K562 (cell line): ENCODE results near the gene RMP24.

Experiments used
- ATAC-seq: fragments of 200-7000 bp; cut with Tn5 transposase; 3 replicates; pipeline ENCODE4 v1.9.1; 2020; ENCODE audit warnings: moderate library complexity
- BruUV-seq: library from RNA; stranded (reverse); fragments of 400-500 nt; replicated peaks from 2 replicates; lab custom pipeline; 2021; lab: Mats Ljungman, UMichigan
- CTCF ChIA-PET: fragments of 300-600 bp; formaldehyde crosslinking; extraction: SDS; loops from one replicate; lab custom pipeline; 2021; ENCODE audit warnings: low intra/inter-chr PET ratio; lab: Yijun Ruan, JAX
- POLR2A ChIA-PET: fragments of 300-600, 350-650 bp; sonication (Branson Sonifier 250); formaldehyde crosslinking; extraction: SDS; loops from one replicate; lab custom pipeline; 2021; ENCODE audit warnings: antibody characterized with exemption, inconsistent platforms; lab: Yijun Ruan, JAX
- DNase-seq, 4 experiments: peaks; one replicate each; pipeline versions ENCODE4 v3.0.0 to v3.0.0-alpha.2; 2011 to 2018; ENCODE audit warnings: low spot score in 3 of 4, mixed read lengths in 3 of 4; ENCODE audit errors: extremely low read depth in 1 of 4
- FAIRE-seq: peaks from 2 replicates; lab custom pipeline; 2011; peaks lifted over from hg19 to GRCh38; lab: Jason Lieb, UNC
- H2AFZ ChIP-seq: 2 replicates; pipeline ENCODE4 v1.6.0; 2011; ENCODE audit warnings: low read depth, low read length, control low read depth, inconsistent platforms
- H3K27ac ChIP-seq: fragments of 200-600 bp; 3 replicates; pipeline ENCODE4 v1.8.0; 2011; ENCODE audit warnings: low read depth, mild to moderate bottlenecking, control low read depth, inconsistent platforms, low read length, moderate library complexity, mixed read lengths; ENCODE audit errors: extremely low read depth
- H3K27me3 ChIP-seq, 2 experiments: fragments of 300-600 bp in 1 of 2; 2 replicates in 1 of 2; 3 replicates in 1 of 2; pipeline versions ENCODE4 v1.6.0 to v1.8.0; 2011; ENCODE audit warnings: inconsistent platforms in 2 of 2, low read length in 2 of 2, mild to moderate bottlenecking in 1 of 2, mixed read lengths in 1 of 2, moderate library complexity in 1 of 2; ENCODE audit not compliant: control insufficient read depth in 2 of 2, insufficient read depth in 2 of 2
- H3K36me3 ChIP-seq: fragments of 300-600 bp; 3 replicates; pipeline ENCODE4 v1.8.0; 2011; ENCODE audit warnings: mild to moderate bottlenecking, low read length, inconsistent platforms; ENCODE audit not compliant: control insufficient read depth, insufficient read depth
- H3K4me1 ChIP-seq, 2 experiments: fragments of 200-600 bp in 1 of 2; replicated peaks in 1 of 2; 2 replicates in 1 of 2; 3 replicates in 1 of 2; pipeline versions ENCODE4 v1.5.1 to v1.8.0; 2011; ENCODE audit warnings: inconsistent platforms in 2 of 2, low read length in 2 of 2, mild to moderate bottlenecking in 1 of 2, mixed read lengths in 1 of 2, moderate library complexity in 1 of 2; ENCODE audit not compliant: control insufficient read depth in 2 of 2, insufficient read depth in 2 of 2
- H3K4me2 ChIP-seq: 2 replicates; pipeline ENCODE4 v1.6.1; 2011; ENCODE audit warnings: low read length, control low read depth, inconsistent platforms, mixed read lengths; ENCODE audit not compliant: insufficient read depth
- H3K4me3 ChIP-seq: fragments of 200-600 bp; sonication (generic), shearing (Covaris generic); 2 replicates; pipeline ENCODE4 v1.5.1; 2016; ENCODE audit warnings: control low read depth, inconsistent platforms
- H3K79me2 ChIP-seq: fragments of 200-600 bp; 3 replicates; pipeline ENCODE4 v1.8.0; 2011; ENCODE audit warnings: low read length, inconsistent platforms; ENCODE audit not compliant: control insufficient read depth, insufficient read depth
- H3K9ac ChIP-seq, 2 experiments: 2 replicates each; pipeline versions ENCODE4 v1.6.0 to v1.6.1; 2011; ENCODE audit warnings: low read depth in 2 of 2, low read length in 2 of 2, control low read depth in 1 of 2, inconsistent platforms in 1 of 2, mild to moderate bottlenecking in 1 of 2, mixed read lengths in 1 of 2; ENCODE audit not compliant: insufficient read depth in 1 of 2
- H3K9me1 ChIP-seq: one replicate; pipeline ENCODE4 v1.6.0; 2011; ENCODE audit warnings: inconsistent platforms, mild to moderate bottlenecking, low read length, moderate library complexity; ENCODE audit not compliant: control insufficient read depth, insufficient read depth
- H3K9me3 ChIP-seq: replicated peaks from 2 replicates; pipeline ENCODE4 v1.5.1; 2011; ENCODE audit warnings: low read depth, low read length, inconsistent platforms; ENCODE audit not compliant: control insufficient read depth, insufficient read depth
- H4K20me1 ChIP-seq: replicated peaks from 2 replicates; pipeline ENCODE4 v1.6.1; 2011; ENCODE audit warnings: low read length, inconsistent platforms, mixed read lengths; ENCODE audit not compliant: control insufficient read depth, insufficient read depth
- FOSL1 ChIP-seq: fragments of 200-800 bp; sonication (Bioruptor generic); conservative IDR thresholded peaks from 2 replicates; pipeline ENCODE4 v1.6.1; 2016; ENCODE audit warnings: missing genetic modification characterization, missing compliant biosample characterization
- FOXK2 ChIP-seq, 2 experiments: fragments of 450-650 bp; IDR thresholded peaks in 1 of 2; conservative IDR thresholded peaks in 1 of 2; 2 replicates each; pipeline ENCODE4 v1.6.1; 2016; ENCODE audit warnings: low read depth in 2 of 2, mild to moderate bottlenecking in 1 of 2
- HNRNPLL ChIP-seq: fragments of 200-400 bp; formaldehyde crosslinking; IDR thresholded peaks from 2 replicates; pipeline ENCODE4 v1.6.1; 2017; ENCODE audit warnings: low read length, low read depth, mild to moderate bottlenecking; ENCODE audit not compliant: poor library complexity, severe bottlenecking
- LCOR ChIP-seq: sonication (generic); formaldehyde crosslinking; IDR thresholded peaks from 2 replicates; pipeline ENCODE4 v1.8.0; 2022; ENCODE audit warnings: mild to moderate bottlenecking, missing genetic modification reagents
- RAD21 ChIP-seq, 2 experiments: fragments of 250-450 bp in 1 of 2; fragments of 450-650 bp in 1 of 2; sonication (Bioruptor Pico) in 1 of 2; formaldehyde crosslinking in 1 of 2; IDR thresholded peaks in 1 of 2; conservative IDR thresholded peaks in 1 of 2; 2 replicates each; pipeline versions ENCODE4 v1.4.0 to v1.8.0; 2020 to 2022; ENCODE audit warnings: mild to moderate bottlenecking in 2 of 2, moderate library complexity in 1 of 2
- RHOXF2B ChIP-seq: fragments of 250-450 bp; sonication (Bioruptor Pico); conservative IDR thresholded peaks from 2 replicates; pipeline ENCODE4 v1.5.1; 2021
- WHSC1 ChIP-seq: IDR thresholded peaks from one replicate; pipeline ENCODE4 v1.6.1; 2012; ENCODE audit warnings: low read length, control low read depth, inconsistent platforms
- ZFX ChIP-seq: sonication (generic); formaldehyde crosslinking; IDR thresholded peaks from 2 replicates; pipeline ENCODE4 v1.8.0; 2022; ENCODE audit warnings: mild to moderate bottlenecking, missing genetic modification reagents, moderate library complexity
- ZNF644 ChIP-seq: fragments of 200-800 bp; sonication (Bioruptor generic); IDR thresholded peaks from 2 replicates; pipeline ENCODE4 v1.6.1; 2016; ENCODE audit warnings: low read depth, missing genetic modification characterization, missing compliant biosample characterization
- ZNF668 ChIP-seq: fragments of 250-450 bp; sonication (Bioruptor Pico); IDR thresholded peaks from 2 replicates; pipeline ENCODE4 v1.8.0; 2022; ENCODE audit warnings: mild to moderate bottlenecking, inconsistent platforms
- WGBS: fragments of 100-300 bp; shearing (Covaris generic); methylation state at CpG from one replicate; pipeline ENCODE4 v1.1.6; 2016; ENCODE audit warnings: low coverage, mixed read lengths; ENCODE audit not compliant: insufficient coverage; ENCODE audit errors: missing lambda C conversion rate; 5-methylcytosine and 5-hydroxymethylcytosine counted together
- in situ Hi-C: fragments of 300-500 bp; cut with MboI; formaldehyde crosslinking; loops from 4 replicates; pipeline ENCODE4 v1.15.0; 2018; ENCODE audit warnings: inconsistent platforms, mixed read lengths
- intact Hi-C: fragments of 100-400 bp; cut with micrococcal nuclease; formaldehyde crosslinking; loops from 2 replicates; pipeline ENCODE4 v1.14.2; 2022
- TF ChIP-seq, protein P1 (sequence below): fragments of 250-450 bp; sonication (Bioruptor Pico); IDR thresholded peaks from 2 replicates; pipeline ENCODE4 v1.5.0; 2021; ENCODE audit warnings: mild to moderate bottlenecking, moderate library complexity
- TF ChIP-seq, protein P2 (sequence below): conservative IDR thresholded peaks from 2 replicates; pipeline ENCODE4 v1.6.1; 2011; ENCODE audit warnings: low read depth, mild to moderate bottlenecking, low read length; ENCODE audit not compliant: control insufficient read depth
- TF ChIP-seq, protein P3 (sequence below): fragments of 450-650 bp; IDR thresholded peaks from 2 replicates; pipeline ENCODE4 v1.6.1; 2014; ENCODE audit warnings: low read depth, mild to moderate bottlenecking, moderate library complexity, borderline replicate concordance

Gene RMP24

DNA sequence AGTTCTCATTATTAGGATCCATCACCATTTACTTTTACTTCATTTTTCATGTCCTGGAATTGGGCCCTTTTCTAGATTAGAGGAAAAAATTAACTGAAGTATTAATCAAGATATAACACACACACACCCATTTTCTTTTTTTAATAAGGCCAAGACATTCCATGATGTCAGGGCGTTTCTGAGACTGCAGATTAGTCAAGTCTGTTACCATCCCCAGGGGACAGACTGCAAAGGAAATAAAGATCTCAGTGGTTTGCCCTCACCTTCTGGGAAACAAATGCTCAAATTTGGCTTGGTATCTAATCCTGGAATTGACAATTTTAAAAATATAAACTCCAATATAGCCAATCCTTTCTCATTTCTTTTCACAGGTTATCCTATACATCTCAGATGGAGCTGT lies 27.4 kb downstream of the RMP24 start:
- Histone ChIP-seq H3K27ac (no peak overlapping the region), H3K4me3 (no peak overlapping the region), H3K27me3 (no peaks in the 10 kb centered on the region), H3K9me1 (no peaks in the 10 kb centered on the region), H3K79me2 (no peaks in the 10 kb centered on the region), H4K20me1 (no peaks in the 10 kb centered on the region), H3K9ac (no peak overlapping the region), H3K36me3 (no peaks in the 10 kb centered on the region), H3K9me3 (no peaks in the 10 kb centered on the region), H3K4me1 (no peaks in the 10 kb centered on the region), H2AFZ (no peak overlapping the region), H3K4me2 (no peak overlapping the region)
- ChIA-PET POLR2A (no interaction called here), CTCF (no interaction called here)
- TF ChIP-seq, protein P1, sequence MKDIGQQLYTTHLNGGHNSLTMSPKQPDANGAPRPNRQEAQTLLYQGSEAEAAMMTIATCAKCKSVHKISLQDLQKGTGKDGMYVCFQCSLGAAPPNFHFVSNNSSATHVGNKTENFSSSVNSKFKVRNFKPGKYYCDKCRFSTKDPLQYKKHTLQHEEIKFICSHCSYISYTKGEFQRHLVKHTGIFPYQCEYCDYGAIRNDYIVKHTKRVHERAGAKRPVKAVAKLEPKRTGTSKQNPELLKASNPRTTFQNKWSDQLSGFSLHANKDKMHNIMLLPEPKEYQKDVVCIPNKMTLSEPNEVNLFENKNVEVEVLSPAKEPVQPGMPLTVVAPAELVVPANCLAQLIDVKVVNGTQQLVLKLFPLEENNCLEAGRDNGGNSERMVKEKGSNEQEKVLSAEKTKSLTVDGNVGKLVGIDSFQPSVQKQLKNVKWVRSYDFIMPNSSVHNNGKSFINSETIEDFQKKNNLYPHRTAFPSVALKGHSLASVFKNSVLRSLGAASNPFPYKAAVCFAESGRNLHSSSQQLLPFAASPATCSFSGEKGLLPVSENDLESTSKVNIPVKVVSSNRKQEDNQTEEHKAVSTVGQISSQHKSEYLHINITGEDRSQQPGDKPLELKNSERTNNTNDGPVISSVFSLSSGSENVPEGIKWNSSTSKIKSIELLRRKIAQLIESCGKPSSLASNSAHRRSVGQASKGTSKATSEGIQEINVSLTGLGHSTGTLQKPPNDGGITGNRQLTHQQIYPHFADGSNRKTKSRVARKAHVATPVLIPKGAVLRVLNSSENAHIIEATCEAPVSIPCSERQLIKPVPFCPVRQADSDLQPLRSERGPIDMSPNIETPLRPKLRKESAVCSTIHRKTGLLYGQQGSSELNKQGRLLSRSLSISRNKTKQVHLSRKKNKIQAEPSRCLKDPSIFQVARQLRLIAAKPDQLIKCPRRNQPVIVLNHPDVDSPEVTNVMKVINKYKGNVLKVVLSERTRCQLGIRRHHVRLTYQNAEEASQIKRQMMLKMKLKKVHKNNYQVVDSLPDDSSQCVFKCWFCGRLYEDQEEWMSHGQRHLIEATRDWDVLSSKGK (CRISPR knock-in tag) = no peak
- TF ChIP-seq FOXK2 (conservative IDR thresholded peaks at IDR 0.05 in 1 of 2, IDR thresholded peaks at IDR 0.05 in 1 of 2; ENCODE audit: low read depth in 2 of 2) = no peak
- TF ChIP-seq ZNF668 (CRISPR knock-in tag) = no peak
- TF ChIP-seq, protein P2, sequence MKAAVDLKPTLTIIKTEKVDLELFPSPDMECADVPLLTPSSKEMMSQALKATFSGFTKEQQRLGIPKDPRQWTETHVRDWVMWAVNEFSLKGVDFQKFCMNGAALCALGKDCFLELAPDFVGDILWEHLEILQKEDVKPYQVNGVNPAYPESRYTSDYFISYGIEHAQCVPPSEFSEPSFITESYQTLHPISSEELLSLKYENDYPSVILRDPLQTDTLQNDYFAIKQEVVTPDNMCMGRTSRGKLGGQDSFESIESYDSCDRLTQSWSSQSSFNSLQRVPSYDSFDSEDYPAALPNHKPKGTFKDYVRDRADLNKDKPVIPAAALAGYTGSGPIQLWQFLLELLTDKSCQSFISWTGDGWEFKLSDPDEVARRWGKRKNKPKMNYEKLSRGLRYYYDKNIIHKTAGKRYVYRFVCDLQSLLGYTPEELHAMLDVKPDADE = no peak
- no peak for TF ChIP-seq RHOXF2B
- TF ChIP-seq ZNF644 (tag) = no peak
- no peak for TF ChIP-seq RAD21 (CRISPR knock-in tag; conservative IDR thresholded peaks at IDR 0.05 in 1 of 2, IDR thresholded peaks at IDR 0.05 in 1 of 2)
- no peak for TF ChIP-seq HNRNPLL
- TF ChIP-seq LCOR (CRISPR knock-in tag) = no peak
- TF ChIP-seq, protein P3, sequence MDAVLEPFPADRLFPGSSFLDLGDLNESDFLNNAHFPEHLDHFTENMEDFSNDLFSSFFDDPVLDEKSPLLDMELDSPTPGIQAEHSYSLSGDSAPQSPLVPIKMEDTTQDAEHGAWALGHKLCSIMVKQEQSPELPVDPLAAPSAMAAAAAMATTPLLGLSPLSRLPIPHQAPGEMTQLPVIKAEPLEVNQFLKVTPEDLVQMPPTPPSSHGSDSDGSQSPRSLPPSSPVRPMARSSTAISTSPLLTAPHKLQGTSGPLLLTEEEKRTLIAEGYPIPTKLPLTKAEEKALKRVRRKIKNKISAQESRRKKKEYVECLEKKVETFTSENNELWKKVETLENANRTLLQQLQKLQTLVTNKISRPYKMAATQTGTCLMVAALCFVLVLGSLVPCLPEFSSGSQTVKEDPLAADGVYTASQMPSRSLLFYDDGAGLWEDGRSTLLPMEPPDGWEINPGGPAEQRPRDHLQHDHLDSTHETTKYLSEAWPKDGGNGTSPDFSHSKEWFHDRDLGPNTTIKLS = no peak
- TF ChIP-seq FOSL1 (tag) = no peak
- TF ChIP-seq ZFX = no peak
- no peak for TF ChIP-seq WHSC1
- FAIRE-seq = no peak
- intact Hi-C loops (no loop called here), in situ Hi-C loops (no loop called here)
- BruUV-seq = no TSS peak
- DNase-seq = no peak
- no peak for ATAC-seq
- 4% methylated on average over 1 of the region's 1 CpG for WGBS
